GM21360 (cell line): ENCODE results near the gene NPHP4.

Experiments
- ATAC-seq: cut with Tn5 transposase; IDR thresholded peaks from one replicate; pipeline ENCODE4 v1.9.1; 2021; ENCODE audit warnings: mild to moderate bottlenecking, moderate library complexity; ENCODE audit not compliant: unreplicated experiment

Gene NPHP4

DNA sequence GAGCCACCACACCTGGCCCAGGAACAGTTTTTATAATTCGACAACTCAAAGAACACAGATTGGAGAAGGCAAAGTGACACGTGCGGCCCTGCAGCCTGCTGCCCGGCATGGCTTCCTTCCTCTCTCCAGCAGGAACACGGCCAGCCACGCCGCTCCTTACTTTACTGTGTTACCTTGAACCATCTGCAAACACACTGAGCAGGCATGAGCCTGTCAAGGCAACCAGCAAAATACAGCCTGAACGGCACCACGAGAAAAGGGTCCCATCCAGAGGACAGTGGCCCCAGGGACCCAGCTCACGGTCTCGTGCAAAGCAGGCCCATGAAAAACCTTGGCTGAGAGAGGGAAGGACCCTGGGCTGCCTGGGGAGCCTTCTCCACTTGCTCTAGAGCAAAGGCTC lies 38.8 kb downstream of the NPHP4 start:
- no peak for ATAC-seq

DNA sequence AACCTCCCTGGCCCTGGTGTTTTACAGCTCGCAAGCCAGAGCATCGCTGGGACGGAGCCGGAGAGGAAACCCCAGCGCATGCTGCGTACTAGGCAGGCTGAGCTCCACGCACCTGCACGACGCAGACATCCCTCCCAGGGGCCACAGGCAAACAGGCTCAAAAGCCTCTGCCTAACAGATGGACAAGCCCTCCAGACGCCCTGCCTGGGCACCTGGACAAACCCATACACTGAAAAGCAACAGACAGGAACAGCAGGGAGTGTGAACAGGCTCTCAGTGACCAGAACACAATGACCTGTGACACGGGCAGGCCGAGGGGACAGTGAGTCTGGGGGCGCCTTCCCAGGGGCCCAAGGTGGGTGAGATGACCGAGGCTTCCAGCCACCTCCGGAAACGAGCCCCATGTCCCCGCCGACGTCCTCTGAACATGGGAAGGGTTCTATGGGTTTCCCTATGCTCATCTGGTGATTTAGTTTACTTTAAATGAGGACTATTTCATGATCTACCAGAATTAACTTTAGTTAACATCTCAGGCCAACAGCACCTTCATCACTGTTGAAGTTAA lies 40.3 kb downstream of the NPHP4 start:
- no peak for ATAC-seq

DNA sequence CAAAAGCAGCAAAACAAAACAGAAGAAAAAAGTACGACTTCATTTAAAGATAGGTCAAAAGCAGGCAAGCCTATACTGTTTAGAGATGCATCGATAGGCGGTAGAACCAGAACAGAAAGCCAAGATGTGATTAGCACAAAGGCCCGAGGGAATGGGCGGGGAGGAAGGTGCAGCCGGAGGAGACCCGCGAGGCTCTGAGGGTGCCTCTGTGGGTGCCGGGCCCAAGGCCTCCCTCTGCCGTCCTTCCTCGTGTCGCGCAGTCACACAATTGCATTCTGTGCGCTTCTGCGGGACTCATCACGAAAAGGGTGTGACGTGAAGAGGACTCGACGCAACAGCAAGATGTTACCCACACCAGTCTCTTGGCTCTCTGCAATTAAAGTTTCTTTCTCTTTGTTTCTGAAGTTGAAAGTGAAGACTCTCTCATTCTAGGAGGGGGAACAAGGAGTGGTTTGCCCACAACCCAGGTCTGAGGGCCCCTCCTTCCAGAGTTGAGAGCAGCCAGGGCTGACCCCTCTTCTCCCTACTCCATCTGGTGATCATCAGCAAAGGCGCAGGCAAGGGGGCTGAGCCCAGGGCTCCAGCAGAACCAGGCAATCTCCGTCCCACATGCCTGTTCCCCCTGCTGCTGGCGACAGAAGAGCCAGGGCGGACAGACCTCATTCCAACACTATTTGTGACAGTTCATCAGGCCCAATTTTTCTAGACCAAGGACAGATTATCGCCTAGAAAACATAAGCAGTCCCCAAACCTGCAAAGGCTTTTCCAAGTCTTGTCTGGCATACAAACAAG lies 41.0 kb downstream of the NPHP4 start:
- ATAC-seq: no peak

DNA sequence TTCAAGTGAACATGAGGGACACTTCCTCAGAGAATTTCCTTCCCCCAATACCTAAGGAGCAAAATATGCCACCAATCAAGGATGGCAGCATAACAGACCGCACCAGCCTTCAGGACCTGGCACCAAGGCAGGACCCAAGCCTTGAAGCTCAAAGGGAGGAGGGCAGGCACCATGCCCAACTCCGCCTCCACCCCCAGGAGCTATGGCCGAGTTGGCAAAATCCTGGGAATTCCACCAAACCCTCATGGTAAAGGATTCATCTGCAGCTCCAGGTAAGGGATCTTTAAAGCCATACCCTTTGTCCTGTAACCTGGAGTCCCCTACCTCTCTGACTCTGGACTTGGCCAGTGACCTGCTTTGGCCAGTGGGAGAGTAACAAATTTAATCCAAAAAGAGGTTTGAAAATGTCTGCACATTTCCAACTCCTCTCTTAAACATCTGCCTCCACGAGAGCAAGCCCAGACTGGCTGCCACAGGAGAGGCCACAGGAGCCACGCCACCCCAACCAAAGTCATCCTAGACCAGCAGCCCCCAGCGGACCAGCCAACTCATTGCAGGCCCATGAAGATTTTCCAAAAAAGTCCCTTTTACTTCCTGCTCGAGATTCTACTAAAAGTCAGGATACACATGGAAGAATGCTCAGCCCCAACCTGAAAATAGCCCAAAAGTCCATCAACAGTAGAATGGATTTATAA lies 41.9 kb downstream of the NPHP4 start:
- ATAC-seq: no peak

DNA sequence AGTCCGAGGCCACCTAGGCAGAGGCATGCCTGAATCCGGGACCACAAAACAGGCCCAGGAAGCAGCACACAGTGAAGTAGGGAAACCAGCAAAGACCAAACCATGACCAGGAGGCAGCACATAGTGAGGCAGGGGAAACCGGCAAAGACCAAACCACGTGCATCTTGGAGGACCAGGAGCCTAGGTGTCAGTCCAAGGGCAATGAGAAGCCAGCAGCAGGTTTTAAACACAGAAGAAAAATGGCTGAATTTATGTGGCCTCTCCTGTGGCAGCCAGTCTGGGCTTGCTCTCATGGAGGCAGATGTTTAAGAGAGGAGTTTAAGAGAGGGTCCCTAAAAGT lies 42.5 kb downstream of the NPHP4 start:
- ATAC-seq: no peak

DNA sequence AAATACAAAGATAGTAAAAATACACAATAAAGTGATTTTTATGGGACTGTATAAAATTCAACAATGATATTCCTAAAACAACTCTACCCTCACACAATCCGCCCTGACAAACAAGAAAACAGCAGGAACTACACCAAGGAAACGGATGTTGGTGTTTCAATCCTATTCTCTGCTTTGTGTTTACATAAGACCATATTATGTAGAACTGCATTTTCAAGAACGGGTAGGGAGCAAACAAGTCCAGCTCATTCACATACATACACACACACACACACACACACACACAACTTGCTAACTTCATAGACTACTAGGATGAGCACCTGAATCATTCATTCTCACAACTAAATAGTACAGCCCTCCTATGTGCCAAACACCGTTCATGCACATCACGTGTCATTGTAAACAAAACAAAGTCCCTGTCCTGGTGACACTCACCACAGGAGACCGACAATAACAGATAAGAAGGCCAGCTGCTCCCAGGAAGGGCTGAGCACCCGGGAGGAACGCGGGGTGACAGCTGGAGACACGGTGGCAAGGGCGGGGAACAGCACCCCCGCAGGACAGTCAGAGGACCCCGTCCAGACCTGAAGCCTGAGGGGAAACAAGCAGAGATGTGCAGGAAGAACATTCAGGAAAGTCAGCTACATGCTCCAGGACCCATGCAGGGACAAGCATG lies 43.0 kb downstream of the NPHP4 start:
- no peak for ATAC-seq

DNA sequence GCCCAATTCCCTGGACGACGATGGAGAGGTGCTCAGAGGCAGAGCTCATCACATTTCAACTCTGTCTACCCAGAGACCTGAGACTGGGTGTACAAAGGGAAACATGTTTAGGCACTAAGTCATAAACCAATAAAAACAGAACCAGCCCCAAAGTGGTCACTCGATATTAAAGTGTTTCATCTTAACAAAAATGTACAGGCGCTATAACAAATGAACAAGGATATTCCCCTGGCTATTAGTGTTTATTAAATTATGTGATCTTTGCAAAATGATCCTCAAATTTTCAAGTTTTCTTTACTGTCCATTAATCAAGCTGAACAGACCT lies 43.6 kb downstream of the NPHP4 start:
- ATAC-seq: no peak

DNA sequence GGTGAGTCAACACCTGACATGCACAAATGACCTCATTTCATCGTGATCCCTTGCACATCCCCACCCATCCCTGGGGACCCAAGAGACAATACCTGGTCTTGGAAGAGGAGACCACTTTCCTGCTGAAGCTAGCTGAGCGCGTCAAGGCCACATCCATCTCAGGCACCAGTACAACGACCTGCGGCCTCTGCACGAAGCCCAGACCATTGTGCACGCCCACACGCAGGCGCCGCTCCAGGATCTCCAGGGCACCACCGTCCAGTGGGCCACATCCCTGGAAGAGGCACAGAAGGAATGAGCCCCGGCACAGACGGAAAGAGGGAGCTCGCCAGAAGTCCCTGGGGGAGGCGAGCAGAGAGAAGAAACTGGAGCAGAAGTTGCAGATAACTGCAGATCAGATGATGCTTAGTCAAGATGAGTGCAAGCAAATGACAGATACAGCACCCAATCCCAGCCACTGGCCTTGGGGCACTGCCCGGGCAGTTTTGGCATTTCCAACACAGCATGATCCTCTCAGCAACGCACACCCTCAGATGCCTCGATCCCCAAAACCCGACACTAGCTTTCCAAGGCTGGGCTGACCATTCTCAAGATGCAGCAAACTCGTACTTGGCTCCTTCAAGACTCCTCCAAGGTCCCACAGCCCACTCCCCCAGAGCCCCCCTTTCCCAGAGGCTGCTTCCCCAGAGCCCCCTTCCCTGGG lies 44.1 kb downstream of the NPHP4 start:
- ATAC-seq: no peak

DNA sequence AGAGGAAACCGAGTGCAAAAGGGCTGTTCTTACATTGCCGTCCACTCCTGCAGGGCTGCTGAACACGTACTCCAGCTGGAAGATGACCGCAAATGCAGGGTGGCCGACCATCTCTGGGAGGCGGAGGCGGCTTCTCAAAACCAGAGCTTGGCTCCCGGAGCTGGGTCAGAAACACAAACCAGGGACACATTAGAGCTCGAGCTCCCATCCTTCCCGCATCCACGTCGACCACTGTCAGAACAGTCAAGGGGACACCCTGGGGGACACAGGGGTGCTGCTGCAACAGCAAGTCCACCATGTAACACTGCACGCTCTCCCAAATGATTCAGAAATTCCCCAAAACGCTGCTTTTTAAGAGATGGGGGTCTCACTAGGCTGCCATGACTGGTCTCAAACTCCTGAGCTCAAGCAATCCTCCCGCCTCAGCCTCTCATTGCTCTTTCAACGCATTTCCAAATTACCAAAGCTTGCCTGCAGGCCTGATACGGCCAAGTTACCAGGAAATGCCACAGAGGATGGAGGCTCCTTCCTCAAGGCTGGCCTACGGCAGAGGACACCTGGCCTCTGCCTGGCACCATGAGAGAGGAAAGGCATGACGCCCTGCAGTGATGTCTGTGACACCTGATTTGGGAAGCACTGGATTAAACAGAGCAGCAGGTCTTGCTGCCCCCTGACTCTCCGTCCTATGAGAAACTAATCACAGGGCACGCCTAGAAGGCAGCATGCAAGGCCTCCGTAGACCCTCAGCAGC lies 45.0 kb downstream of the NPHP4 start:
- no peak for ATAC-seq

DNA sequence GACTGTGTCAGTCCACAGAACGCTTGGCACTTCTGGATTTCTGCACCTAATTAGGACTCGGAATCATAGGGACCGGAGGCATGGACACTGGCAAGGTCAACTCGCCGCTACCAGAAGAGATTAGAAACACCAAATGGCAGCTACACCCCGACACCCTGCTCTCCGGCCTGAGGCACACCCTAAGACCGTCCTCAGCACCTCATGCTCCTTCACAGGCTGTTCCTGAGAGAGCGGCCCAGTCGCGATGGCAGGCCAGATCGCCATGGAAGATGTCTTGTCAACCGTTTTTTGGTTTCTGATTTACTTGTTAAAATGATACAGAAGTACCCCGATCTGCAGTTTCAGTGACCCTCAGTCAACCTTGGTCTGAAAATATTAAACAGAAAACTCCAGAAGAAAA lies 46.8 kb downstream of the NPHP4 start:
- no peak for ATAC-seq

DNA sequence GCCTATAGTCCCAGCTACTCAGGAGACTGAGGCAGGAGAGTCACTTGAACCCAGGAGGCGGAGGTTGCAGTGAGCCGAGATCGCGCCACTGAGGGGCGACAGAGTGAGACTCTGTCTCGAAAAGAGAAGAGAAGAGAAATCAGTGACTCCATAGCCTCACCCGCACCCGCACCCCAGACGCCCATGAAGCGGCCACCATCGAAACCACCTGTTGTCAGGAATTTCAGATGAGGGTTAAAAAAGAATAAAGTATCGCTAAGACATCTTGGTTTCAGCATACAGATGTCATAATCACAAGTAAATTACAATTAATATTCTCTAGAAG lies 47.4 kb downstream of the NPHP4 start:
- ATAC-seq: no peak

DNA sequence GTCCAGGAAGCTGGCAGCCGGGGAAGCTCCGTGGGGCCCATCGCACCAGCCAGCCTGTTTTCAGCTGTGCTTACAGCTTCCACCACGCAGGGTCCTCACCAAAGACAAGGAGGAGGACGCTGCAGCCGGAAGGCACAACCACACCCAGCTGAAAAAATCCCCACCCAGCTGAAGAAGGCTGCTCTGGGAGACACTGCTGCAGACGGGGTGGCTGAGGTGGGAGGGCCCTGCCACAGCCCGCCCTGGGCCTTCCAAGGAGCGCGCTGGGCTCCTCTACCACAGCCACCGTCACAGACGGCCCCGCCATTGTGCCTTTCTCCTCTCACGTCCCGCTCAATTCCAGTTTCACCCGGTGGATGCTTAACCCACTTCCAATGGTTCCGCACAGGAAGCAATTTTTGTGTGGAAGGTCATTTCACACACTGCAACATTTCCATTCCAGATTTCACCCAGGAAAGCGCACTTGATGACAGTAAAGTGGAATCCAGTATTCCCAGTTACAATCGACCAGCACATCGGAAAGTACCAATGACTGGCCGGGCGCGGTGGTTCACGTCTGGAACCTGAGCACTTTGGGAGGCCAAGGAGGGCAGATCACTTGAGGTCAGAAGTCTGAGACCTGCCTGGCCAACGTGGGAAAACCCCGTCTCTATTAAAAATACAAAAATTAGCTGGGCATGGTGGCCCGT lies 47.9 kb downstream of the NPHP4 start:
- no peak for ATAC-seq

DNA sequence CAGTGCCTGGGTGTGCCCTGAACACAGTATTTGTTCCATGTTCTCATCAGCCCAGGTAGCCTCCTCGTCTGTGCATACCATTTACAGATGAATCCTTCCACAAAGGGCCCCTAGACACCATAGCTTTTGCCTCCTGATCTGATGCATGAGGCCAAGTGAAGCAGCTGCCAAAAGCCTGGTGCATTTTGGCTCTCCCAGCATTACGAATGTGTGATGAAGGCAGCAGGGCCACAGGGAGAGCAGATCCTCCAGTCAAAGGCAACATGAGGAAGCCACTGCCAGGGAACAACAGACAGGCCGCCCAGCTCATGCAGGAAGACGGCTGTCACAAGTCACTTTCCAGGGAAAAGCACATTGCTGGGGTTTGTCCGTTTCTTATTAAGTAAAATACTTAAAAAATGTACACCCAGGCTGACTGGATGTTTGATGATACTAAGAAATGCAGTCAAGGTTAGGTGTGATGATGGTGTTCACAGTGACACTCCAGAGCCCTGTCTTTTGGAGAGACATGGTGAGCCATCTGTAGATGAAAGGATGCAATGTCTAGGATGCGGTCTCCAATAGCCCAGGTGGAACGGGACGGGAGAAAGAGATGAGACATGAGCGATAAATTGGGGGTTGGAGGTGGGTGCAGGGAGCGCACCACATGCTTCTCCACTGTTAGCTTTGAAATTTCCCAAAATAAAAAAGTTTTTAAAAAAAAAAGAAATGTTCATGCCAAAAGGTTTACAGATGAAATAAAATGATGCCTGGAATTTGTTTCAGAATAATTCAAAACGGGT lies 48.7 kb downstream of the NPHP4 start:
- no peak for ATAC-seq

DNA sequence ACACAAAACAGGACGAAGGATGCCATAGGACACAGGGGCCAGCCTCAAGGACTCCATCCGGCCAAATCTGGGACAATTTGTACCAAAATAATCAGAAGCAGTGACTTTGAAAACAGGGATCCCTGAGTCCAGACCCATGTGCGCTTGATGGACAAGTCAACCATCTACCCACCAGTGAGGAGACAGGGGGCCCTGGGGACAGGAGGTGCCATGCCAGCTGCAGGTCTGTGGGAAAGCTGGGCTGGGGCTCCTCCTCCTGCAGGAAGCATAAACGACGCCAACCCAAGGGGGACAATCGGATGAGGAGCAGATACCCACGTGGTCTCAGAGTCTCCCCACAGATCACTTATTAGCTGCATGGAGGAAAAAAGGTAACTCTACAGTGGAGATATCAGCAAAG lies 50.6 kb downstream of the NPHP4 start:
- ATAC-seq: no peak

DNA sequence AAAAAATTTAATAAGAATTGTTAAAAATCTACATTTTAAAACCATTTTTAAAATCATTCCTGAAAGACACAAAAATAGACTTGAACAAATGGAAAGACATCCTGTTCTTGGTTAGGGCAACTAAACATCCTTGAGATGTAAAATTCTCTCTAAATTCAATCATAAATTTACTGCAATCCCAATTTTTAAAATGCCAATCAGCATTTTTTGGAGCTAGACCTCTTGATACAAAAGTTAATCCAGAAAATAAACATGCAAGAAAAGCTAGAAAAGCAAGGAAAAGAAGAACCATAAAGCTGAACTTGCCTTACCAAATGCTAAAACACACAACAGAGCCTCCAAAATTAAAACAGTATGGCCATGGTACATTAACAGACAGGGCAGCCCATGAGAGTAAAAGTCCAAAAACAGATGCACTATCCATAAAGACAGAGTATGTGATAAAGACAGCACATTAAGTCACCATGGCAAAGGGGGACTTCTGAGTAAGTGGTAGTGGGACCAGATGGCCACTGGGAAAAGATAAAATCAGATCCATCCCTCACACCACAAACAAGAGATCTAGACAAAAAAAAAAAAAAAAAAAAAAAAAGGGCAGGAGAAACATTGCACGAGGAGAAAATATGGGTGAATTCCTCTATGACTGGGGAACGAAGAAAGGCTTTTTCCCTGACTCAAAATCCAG lies 51.4 kb downstream of the NPHP4 start:
- ATAC-seq: no peak

DNA sequence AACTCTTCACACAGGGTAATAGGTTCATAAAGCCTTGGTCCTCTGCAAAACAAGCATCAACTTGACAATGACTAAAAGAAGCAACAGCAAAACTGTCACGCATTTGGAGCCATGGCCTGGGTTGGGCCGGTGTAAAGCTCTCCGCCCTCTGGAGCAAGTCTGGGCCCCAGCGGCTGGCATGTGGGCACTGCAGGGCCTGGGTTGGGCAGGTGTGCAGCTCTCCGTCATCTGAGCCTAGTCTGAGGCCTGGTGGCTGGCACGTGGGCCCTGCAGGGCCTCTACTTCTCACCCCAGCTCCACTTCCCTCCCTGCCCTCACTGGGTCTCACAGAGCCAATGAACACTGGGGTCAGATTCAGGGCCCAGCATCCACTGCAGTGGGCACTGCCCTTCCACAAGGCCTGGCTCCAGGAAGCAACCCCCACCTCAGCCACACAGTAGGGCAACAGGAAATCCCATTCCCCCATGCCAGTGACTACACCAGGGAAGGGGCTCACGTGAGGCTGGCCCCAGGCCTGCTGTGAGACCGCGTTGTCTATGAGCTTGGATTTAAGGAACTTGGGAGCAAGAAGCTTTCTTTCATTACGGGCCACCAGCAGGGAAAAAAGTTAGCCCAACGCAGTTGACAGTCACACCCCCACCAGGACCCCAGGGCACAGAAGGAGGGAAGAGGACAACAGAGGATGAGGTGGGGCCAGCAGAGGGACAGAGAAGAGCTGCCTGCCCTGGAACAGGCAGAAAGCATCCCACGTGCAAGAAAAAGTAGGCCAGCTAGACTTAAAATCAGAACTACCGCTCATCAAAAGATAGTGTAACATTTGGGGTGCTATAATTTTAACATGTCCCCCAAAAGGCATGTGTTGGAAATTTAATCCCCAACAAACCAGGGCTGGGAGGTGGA lies 52.7 kb downstream of the NPHP4 start:
- ATAC-seq: no peak

DNA sequence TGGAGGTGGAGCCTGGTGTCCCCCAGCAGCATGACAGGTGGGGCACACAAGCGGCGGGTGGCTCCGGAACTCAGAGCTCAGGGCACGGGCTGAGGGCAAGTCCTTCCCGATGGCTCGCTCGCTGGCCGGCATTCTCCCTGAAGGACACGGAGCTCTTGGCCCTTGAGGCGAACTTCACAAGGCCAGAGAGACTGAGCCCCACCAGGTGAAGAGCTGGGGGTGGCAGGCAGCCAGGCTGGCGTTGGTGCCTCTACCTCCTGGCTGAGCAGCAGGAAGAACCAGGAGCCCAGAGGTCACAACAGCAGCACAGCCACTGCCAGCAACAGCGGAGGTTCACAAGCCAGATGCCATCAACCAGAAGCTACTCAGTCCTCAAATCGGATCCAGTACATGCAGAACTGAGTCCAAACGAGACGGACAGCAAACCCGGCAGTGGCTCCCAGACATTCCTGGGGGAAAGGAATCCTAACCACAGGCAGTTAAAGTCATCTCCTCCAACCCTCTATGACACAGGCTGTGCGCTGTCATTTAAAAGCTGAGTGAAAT lies 54.1 kb downstream of the NPHP4 start:
- ATAC-seq: no peak
